Peyer's patch (tissue), 4 donors: ENCODE results near the gene LRSAM1. TPM values are rescaled to one million over a fixed set of nuclear protein-coding genes. Genes with fewer than 3 reads are reported as not detected.

Source experiments
- DNase-seq, 3 donors: peaks; one replicate each; pipeline ENCODE4 v3.0.0-alpha.2; 2017 to 2019
- H3K27ac ChIP-seq, 4 donors: fragments of 200-600 bp; sonication (generic); one replicate each; pipeline ENCODE4 v1.5.1; 2016 to 2019
- H3K27me3 ChIP-seq, 2 donors: fragments of 200-600 bp; sonication (generic); one replicate each; pipeline ENCODE4 v1.5.1; 2019
- H3K36me3 ChIP-seq, 3 donors: fragments of 200-600 bp; sonication (generic); one replicate each; pipeline ENCODE4 v1.5.1; 2016 to 2019
- H3K4me1 ChIP-seq, 4 donors: fragments of 200-600 bp; sonication (generic); one replicate each; pipeline ENCODE4 v1.5.1; 2016 to 2019
- H3K4me3 ChIP-seq, 4 donors: fragments of 200-600 bp; sonication (generic); 1 replicate in 3 of 4; 2 replicates in 1 of 4; pipeline ENCODE4 v1.5.1; 2016 to 2019; ENCODE audit warnings: mild to moderate bottlenecking in 1 of 4
- H3K9me3 ChIP-seq, 4 donors: fragments of 200-600 bp; sonication (generic); one replicate each; pipeline ENCODE4 v1.5.1; 2016 to 2019; ENCODE audit warnings: mild to moderate bottlenecking in 1 of 4
- CTCF ChIP-seq, 6 experiments: fragments of 450-650 bp in 4 of 6; fragments of 200-600 bp in 2 of 6; sonication (generic) in 1 of 6; IDR thresholded peaks; one replicate each; pipeline ENCODE4 v1.5.1; 2017 to 2019; ENCODE audit warnings: antibody characterized with exemption in 6 of 6, mild to moderate bottlenecking in 3 of 6, moderate library complexity in 1 of 6
- POLR2A ChIP-seq, 2 donors: fragments of 450-650 bp; IDR thresholded peaks; one replicate each; pipeline ENCODE4 v1.5.1; 2017; ENCODE audit warnings: antibody characterized with exemption in 2 of 2, mild to moderate bottlenecking in 2 of 2, moderate library complexity in 2 of 2
- total RNA-seq, 4 donors: library from RNA; depleted of rRNA; stranded (reverse); fragments of >200 nt; gene quantifications; one replicate each; pipeline ENCODE4 v1.1.0, GENCODE V29; 2016

LRSAM1 gene
- total RNA-seq, 4 donors from 2014 or later, result 19.3 to 59.4 (median 35.3) TPM

- DNase-seq, result no peak
- Histone ChIP-seq H3K27me3 (no peaks in the 10 kb centered on the region), H3K4me3 (no peak overlapping the region), H3K27ac (peak overlapping the region in 2 of 4 donors; percentile 54 to 81), H3K36me3 (peaks cover 0 to 56% (median 0%) of the 10 kb centered on the region in 3 donors), H3K9me3 (no peaks in the 10 kb centered on the region), H3K4me1 (peaks cover 0 to 21% (median 0%) of the 10 kb centered on the region in 4 donors)
- peak in 1 of 6 experiments; percentile 16 for TF ChIP-seq CTCF (IDR thresholded peaks at IDR 0.05)
- TF ChIP-seq POLR2A (IDR thresholded peaks at IDR 0.05), result no peak
Observed at GRCh38 chr9:127495884-127496555, 44.7 kb downstream of the LRSAM1 start.

- TF ChIP-seq CTCF (IDR thresholded peaks at IDR 0.05), result no peak
- TF ChIP-seq POLR2A (IDR thresholded peaks at IDR 0.05), result no peak
- peaks cover 0 to 21% (median 0%) of the 10 kb centered on the region in 4 donors for H3K4me1 ChIP-seq
- H3K9me3 ChIP-seq, result no peaks in the 10 kb centered on the region
- H3K27ac ChIP-seq, result no peak overlapping the region
- no peaks in the 10 kb centered on the region for H3K27me3 ChIP-seq
- H3K4me3 ChIP-seq, result no peak overlapping the region
- no peak for DNase-seq
- peaks cover 0 to 57% (median 0%) of the 10 kb centered on the region in 3 donors for H3K36me3 ChIP-seq
Observed at GRCh38 chr9:127496974-127497373, 45.7 kb downstream of the LRSAM1 start.

- Histone ChIP-seq H3K36me3 (peaks cover 0 to 56% (median 0%) of the 10 kb centered on the region in 3 donors), H3K27ac (no peak overlapping the region), H3K4me1 (peaks cover 0 to 21% (median 0%) of the 10 kb centered on the region in 4 donors), H3K9me3 (no peaks in the 10 kb centered on the region), H3K4me3 (no peak overlapping the region), H3K27me3 (no peaks in the 10 kb centered on the region)
- DNase-seq, result no peak
- TF ChIP-seq POLR2A (IDR thresholded peaks at IDR 0.05) (no peak), CTCF (IDR thresholded peaks at IDR 0.05) (no peak)
Observed at GRCh38 chr9:127497656-127498290, 46.5 kb downstream of the LRSAM1 start.

- TF ChIP-seq POLR2A (IDR thresholded peaks at IDR 0.05) (no peak), CTCF (IDR thresholded peaks at IDR 0.05) (no peak)
- Histone ChIP-seq H3K36me3 (peaks cover 0 to 56% (median 0%) of the 10 kb centered on the region in 3 donors), H3K27ac (no peak overlapping the region)
Observed at GRCh38 chr9:127498298-127498697, 47.0 kb downstream of the LRSAM1 start.

GRCh38 chr9:127500399-127500798, 49.1 kb downstream of the LRSAM1 start:
- Histone ChIP-seq H3K4me3 (no peak overlapping the region), H3K9me3 (no peaks in the 10 kb centered on the region), H3K4me1 (peaks cover 0 to 9% (median 0%) of the 10 kb centered on the region in 4 donors), H3K27ac (no peak overlapping the region), H3K36me3 (peaks cover 0 to 69% (median 0%) of the 10 kb centered on the region in 3 donors), H3K27me3 (no peaks in the 10 kb centered on the region)
- no peak for DNase-seq
- TF ChIP-seq CTCF (IDR thresholded peaks at IDR 0.05) (no peak), POLR2A (IDR thresholded peaks at IDR 0.05) (no peak)

More at GRCh38 chr9:127498298-127498697, 47.0 kb downstream of the LRSAM1 start:
- Histone ChIP-seq H3K4me3 (no peak overlapping the region), H3K27me3 (no peaks in the 10 kb centered on the region), H3K4me1 (peaks cover 0 to 21% (median 0%) of the 10 kb centered on the region in 4 donors), H3K9me3 (no peaks in the 10 kb centered on the region)
- DNase-seq, result no peak
